HL-60 (cell line): ENCODE measurements around the gene SRSF7.
A peak's percentile ranks its signal among the peaks of the same experiment; 100 is the strongest.

Source experiments
- DNase-seq, 2 experiments: peaks; one replicate each; pipeline ENCODE4 v3.0.0-alpha.2; 2010 to 2020; ENCODE audit warnings: low read depth in 1 of 2, low spot score in 1 of 2
- H3K27ac ChIP-seq: fragments of 250-450 bp; sonication (Bioruptor Pico); replicated peaks from 2 replicates; pipeline ENCODE4 v1.5.1; 2020; ENCODE audit warnings: mild to moderate bottlenecking, moderate library complexity
- H3K27me3 ChIP-seq: fragments of 250-450 bp; sonication (Bioruptor Pico); 2 replicates; pipeline ENCODE4 v1.5.1; 2021; ENCODE audit warnings: mild to moderate bottlenecking, moderate library complexity; ENCODE audit not compliant: insufficient read depth, poor library complexity, severe bottlenecking
- H3K4me3 ChIP-seq: replicated peaks from 2 replicates; pipeline ENCODE4 v1.5.1; 2011; ENCODE audit warnings: mild to moderate bottlenecking, control low read depth, low read length; ENCODE audit not compliant: insufficient read depth
- CTCF ChIP-seq: IDR thresholded peaks from one replicate; pipeline ENCODE4 v1.5.1; 2011; ENCODE audit warnings: low read length, control low read depth, inconsistent platforms; ENCODE audit not compliant: insufficient read depth
- GABPA ChIP-seq: IDR thresholded peaks from 2 replicates; pipeline ENCODE4 v1.6.1; 2012; ENCODE audit warnings: low read depth
- POLR2AphosphoS5 ChIP-seq: IDR thresholded peaks from 2 replicates; pipeline ENCODE4 v1.6.1; 2012; ENCODE audit warnings: low read depth
- REST ChIP-seq: IDR thresholded peaks from 2 replicates; pipeline ENCODE4 v1.6.1; 2012; ENCODE audit warnings: low read depth; ENCODE audit not compliant: insufficient replicate concordance
- SPI1 ChIP-seq: IDR thresholded peaks from 2 replicates; pipeline ENCODE4 v1.6.1; 2012; ENCODE audit warnings: low read depth, mild to moderate bottlenecking, borderline replicate concordance

The SRSF7 gene

GRCh38 chr2:38722271-38723061, 28.7 kb downstream of the SRSF7 start:
- TF ChIP-seq REST (no peak), GABPA (no peak), POLR2AphosphoS5 (no peak), CTCF (no peak)
- H3K4me3 ChIP-seq = no peak overlapping the region
- no peak for DNase-seq

GRCh38 chr2:38720613-38721241, 30.4 kb downstream of the SRSF7 start:
- H3K27me3 ChIP-seq = no peaks in the 10 kb centered on the region
- H3K4me3 ChIP-seq = no peak overlapping the region
- H3K27ac ChIP-seq = no peak overlapping the region
- peak in 1 of 2 experiments; percentile 38 for DNase-seq
- no peak for TF ChIP-seq POLR2AphosphoS5
- no peak for TF ChIP-seq SPI1
- TF ChIP-seq CTCF = no peak
- TF ChIP-seq GABPA = no peak
- TF ChIP-seq REST = no peak

More at GRCh38 chr2:38722271-38723061, 28.7 kb downstream of the SRSF7 start:
- H3K27ac ChIP-seq = no peak overlapping the region
- H3K27me3 ChIP-seq = no peaks in the 10 kb centered on the region

- TF ChIP-seq POLR2AphosphoS5 (no peak), SPI1 (no peak), GABPA (no peak), CTCF (no peak), REST (no peak)
- DNase-seq = no peak
Observed at GRCh38 chr2:38719706-38720105, 31.5 kb downstream of the SRSF7 start.

More at GRCh38 chr2:38719706-38720105, 31.5 kb downstream of the SRSF7 start:
- Histone ChIP-seq H3K4me3 (no peak overlapping the region), H3K27me3 (no peaks in the 10 kb centered on the region), H3K27ac (no peak overlapping the region)
